ENCODE data around the gene SNCB.

- TF ChIP-seq CENPBD1 (CRISPR knock-in tag; IDR thresholded peaks at IDR 0.05; ENCODE audit: borderline replicate concordance, low read depth), result no peak
- TF ChIP-seq POLR2A (IDR thresholded peaks at IDR 0.05; ENCODE audit: insufficient read depth in 1 of 2, low read depth in 2 of 2, low read length in 2 of 2), result no peak
- no peak for TF ChIP-seq CBX1 (IDR thresholded peaks at IDR 0.05; ENCODE audit: low read depth)
- no peak for TF ChIP-seq MEIS1 (CRISPR knock-in tag; IDR thresholded peaks at IDR 0.05; ENCODE audit: borderline replicate concordance)
- no peak for TF ChIP-seq ZNF101 (CRISPR knock-in tag; IDR thresholded peaks at IDR 0.05; ENCODE audit: borderline replicate concordance, low read depth)
- TF ChIP-seq PHF20 (CRISPR knock-in tag; IDR thresholded peaks at IDR 0.05), result no peak
- no peak for TF ChIP-seq CTCF (CRISPR knock-in tag; IDR thresholded peaks at IDR 0.05)
- TF ChIP-seq ZBED4 (CRISPR knock-in tag; IDR thresholded peaks at IDR 0.05; ENCODE audit: borderline replicate concordance), result no peak
- no peak for TF ChIP-seq GTF2F1 (IDR thresholded peaks at IDR 0.05; ENCODE audit: low read length)
- TF ChIP-seq LCORL (IDR thresholded peaks at IDR 0.05), result no peak
- TF ChIP-seq LCORL (CRISPR knock-in tag; IDR thresholded peaks at IDR 0.05), result no peak
- TF ChIP-seq CREB1 (IDR thresholded peaks at IDR 0.05), result no peak
- TF ChIP-seq CREB1 (CRISPR knock-in tag; IDR thresholded peaks at IDR 0.05), result no peak
- TF ChIP-seq MAFK (conservative IDR thresholded peaks at IDR 0.05 in 1 of 2, IDR thresholded peaks at IDR 0.05 in 1 of 2; ENCODE audit: low read length in 2 of 2), result no peak
- TF ChIP-seq EP300 (IDR thresholded peaks at IDR 0.05; ENCODE audit: low read depth in 2 of 2, low read length in 2 of 2), result no peak
- no peak for TF ChIP-seq EP300 (CRISPR knock-in tag; IDR thresholded peaks at IDR 0.05; ENCODE audit: borderline replicate concordance)
- no peak for TF ChIP-seq REST (IDR thresholded peaks at IDR 0.05; ENCODE audit: borderline replicate concordance in 1 of 2, low read depth in 1 of 2, low read length in 2 of 2)
Observed at GRCh38 chr5:176674799-176675198, 44.5 kb upstream of the SNCB start.
